ENCODE measurements around the gene ETNK1. TPM values are rescaled to one million over a fixed set of nuclear protein-coding genes. Genes with fewer than 3 reads are reported as not detected.

Gene ETNK1
- total RNA-seq, 1 donor, result 27.9 TPM

GRCh38 chr12:22729957-22730443, 105.0 kb downstream of the ETNK1 start:
- Histone ChIP-seq H3K4me1 (ENCODE audit: insufficient read depth, low read length) (peaks cover 15% of the 10 kb centered on the region), H3K4me3 (ENCODE audit: low read length) (no peak overlapping the region), H3K27me3 (ENCODE audit: insufficient read depth, low read length) (no peaks in the 10 kb centered on the region), H3K9me3 (ENCODE audit: low read depth, low read length) (no peaks in the 10 kb centered on the region)

GRCh38 chr12:22731236-22731635, 106.3 kb downstream of the ETNK1 start:
- Histone ChIP-seq H3K27me3 (ENCODE audit: insufficient read depth, low read length) (no peaks in the 10 kb centered on the region), H3K4me3 (ENCODE audit: low read length) (no peak overlapping the region), H3K4me1 (ENCODE audit: insufficient read depth, low read length) (peaks cover 15% of the 10 kb centered on the region), H3K9me3 (ENCODE audit: low read depth, low read length) (no peaks in the 10 kb centered on the region)

DNA sequence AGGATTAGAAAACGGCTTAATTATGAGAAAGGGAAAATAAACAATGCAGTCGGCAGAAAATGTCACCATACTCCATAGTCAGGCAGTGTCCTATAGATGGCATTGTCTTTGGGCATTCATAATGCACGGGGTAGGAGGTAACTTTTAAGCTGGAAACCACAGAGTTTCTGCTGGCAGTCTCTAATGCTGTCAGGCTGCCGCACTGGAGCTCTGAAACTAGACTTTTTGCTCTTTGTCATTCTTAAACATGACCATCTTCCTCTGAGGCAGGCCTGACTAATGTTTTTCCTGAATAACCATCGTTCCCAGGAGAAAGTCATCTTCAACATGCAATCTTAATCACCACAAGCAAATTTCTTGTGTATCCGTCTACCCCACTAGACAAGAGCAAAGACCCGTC, 108.8 kb downstream of the ETNK1 start:
- Histone ChIP-seq H3K27me3 (ENCODE audit: insufficient read depth, low read length) (no peaks in the 10 kb centered on the region), H3K9me3 (ENCODE audit: low read depth, low read length) (no peaks in the 10 kb centered on the region), H3K4me3 (ENCODE audit: low read length) (no peak overlapping the region), H3K4me1 (ENCODE audit: insufficient read depth, low read length) (peaks cover 15% of the 10 kb centered on the region)

DNA sequence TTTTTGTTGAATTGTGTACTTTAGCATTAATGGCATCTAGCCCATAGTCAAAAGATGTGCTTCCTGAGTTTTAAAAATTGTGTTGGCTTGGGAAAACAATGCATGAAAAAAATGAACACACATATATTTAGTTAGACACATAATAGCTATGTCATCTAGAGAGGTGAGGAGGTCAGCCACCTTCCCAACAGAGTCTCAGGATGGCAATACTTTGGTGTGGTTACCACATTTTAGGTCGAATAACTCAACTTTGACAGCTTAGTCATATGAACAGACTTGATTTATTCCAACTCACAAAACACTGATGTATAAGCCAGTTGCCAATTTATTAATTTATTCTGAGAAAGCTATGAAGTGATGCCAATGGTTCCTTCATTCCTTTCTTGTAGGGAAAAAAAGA, 114.0 kb downstream of the ETNK1 start:
- no peak overlapping the region for H3K4me3 ChIP-seq (ENCODE audit: low read length)
- no peaks in the 10 kb centered on the region for H3K4me1 ChIP-seq (ENCODE audit: insufficient read depth, low read length)
- H3K27me3 ChIP-seq (ENCODE audit: insufficient read depth, low read length), result no peaks in the 10 kb centered on the region
- no peaks in the 10 kb centered on the region for H3K9me3 ChIP-seq (ENCODE audit: low read depth, low read length)

Other genes starting within 250 kb of the ETNK1 start
- gene C2CD5, start 80.6 kb upstream of the ETNK1 start, total RNA-seq, result 29.1 TPM

Data from mononuclear cell (primary cell).